GM18499 (cell line): Measurements from ENCODE around the gene CUX1.
"Not testable (repeated sequence)": the region's sequence is repeated elsewhere in the genome, so short reads cannot be mapped to it uniquely, and the experiment has no call there.

Experiments
- ATAC-seq: cut with Tn5 transposase; IDR thresholded peaks from one replicate; pipeline ENCODE4 v1.9.1; 2021; ENCODE audit warnings: moderate number of reproducible peaks; ENCODE audit not compliant: insufficient read depth, unreplicated experiment

The CUX1 gene

GRCh38 chr7:101798173-101798572, 19.3 kb upstream of the CUX1 start:
- not testable (repeated sequence) for ATAC-seq

DNA sequence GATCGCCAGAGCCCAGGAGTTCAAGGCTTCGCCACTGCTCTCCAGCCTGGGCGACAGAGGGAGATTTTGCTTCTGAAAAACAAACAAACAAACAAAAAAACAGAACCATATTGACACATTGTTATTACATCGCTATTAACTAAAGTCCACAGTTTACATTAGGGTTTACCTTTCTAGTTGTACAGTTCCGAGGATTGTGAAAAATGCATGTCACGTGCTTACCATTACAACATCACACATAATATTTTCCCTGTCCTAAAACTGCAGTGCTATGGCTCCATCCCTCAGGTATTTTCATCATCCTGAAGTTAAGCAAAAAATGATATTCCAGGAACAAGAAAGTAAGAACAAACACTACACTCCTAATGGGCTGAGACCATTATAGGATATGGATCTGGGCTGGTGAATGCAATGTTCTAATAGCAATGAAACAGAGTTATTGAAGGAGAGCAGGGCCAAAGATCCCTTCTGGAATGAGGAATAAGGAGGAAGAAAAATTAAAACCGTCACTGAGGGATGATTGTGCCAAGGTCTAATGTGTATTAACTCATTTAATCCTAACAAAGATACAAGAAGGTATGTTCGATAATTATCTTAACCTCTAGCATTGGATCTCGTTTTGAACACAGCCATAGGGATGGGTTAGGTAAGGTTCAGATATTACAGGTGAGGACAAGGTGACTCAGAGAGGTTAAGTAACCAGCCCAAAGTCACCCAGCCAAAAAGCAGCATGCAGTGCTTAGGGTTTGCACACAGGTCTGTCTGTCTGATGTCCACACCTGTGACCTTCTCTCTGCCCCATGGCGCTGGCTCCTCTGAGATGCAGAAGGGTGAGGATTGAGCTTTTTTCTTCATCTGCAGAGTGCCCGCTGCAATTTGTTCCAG, 14.0 kb upstream of the CUX1 start:
- ATAC-seq, result no peak

DNA sequence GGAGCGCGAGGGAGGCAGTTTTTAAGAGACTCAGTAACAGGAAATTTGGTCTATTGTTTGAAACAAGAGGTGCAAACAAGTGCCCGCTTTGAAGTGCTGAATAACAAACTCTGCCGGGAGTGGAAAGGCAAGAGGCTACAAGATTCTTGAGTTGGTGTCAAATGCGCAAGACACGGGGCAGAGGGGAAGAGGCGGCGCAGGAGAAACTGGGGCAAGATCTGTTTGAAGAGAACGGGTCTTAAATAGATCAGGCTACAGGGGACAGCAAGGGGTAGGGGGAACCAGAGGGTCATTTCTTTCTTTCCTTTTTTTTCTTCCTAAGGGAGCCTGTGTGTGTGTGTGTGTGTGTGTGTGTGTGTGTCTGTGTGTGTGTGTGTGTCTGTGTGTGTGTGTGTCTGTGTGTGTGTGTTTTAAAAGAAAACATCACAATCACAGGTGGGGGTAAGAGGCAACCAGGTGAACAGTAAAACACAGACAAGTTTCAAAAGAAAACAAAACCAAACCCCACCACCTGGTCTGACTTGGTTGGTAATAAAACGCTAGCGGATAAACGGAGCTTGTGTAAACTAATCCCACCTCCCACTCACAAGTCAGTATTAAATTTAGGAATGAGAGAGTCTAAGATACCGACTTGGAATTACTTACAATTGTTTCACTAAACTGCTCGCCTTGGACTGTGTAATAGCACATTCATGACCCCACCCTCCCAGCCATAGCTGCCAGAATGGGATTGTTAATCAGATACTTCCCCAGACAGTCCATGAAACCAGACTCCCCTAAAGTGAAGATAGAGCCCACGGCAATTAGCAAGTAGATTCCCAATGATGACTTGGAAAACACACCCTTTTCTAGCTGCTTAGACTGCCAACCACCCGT, 13.1 kb upstream of the CUX1 start:
- ATAC-seq, result no peak

- no peak for ATAC-seq
Observed at GRCh38 chr7:101804967-101805366, 12.5 kb upstream of the CUX1 start.

DNA sequence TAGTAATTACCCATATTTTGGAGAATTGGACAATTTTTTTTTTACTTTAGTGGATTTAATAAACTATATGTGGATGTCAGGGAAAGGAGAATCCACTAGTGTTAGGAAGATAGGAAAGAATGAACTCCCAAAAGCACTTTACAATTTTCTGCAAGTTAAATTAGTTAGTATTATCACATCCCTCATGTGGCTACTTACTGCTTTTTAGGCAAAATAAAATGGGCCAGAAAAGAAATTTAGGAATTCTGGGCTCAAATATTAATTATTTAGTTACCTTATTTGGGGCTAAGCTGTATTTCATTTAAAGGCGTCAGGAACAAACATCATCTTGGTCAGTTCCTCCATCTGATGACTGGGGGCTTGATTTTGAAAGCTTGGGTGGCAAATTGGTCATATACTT, 4.8 kb upstream of the CUX1 start:
- ATAC-seq, result no peak

GRCh38 chr7:101813402-101814019, 3.9 kb upstream of the CUX1 start:
- no peak for ATAC-seq

DNA sequence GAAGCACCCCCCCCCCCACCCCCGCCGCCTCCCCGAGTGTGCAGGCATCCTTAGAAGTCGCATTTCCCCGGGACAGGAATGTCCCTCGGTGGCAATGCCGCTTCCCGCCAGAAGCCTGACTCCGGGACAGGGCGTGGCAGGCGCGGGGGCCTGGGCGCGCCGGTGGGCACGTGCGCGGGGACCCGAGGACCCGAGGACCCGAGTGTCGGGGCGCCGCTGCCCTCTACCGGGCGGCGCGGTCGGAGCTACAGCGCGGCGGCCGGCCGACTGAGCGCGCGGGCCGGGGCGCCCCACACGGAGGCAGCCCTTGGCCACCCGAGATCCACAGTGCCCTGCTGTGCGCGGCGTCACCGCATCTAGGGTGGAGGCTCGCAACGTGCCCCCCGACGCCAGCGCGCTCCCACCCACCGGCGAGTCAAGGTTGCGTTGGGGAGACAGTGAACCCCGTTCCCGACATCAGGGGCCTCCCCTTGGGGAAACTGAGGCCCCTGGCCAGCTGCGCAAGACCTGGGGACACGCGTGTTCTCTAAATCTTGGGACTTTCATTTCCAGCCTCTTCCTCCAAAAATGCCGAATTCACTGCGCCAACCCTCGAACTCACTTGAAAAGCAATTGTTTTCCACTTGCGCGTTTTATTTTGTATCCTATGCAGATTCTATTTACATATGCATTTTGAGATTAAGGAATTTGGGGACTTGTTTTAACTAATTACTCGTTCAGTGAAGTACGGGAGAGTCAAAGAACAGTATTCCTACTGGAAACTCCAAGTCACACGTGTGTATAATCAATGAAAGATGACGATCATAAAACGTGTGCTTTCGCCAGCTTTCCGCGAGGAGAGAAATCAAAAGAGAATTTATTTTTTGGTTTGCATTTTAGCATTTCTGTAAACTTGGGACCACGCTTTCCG, 3.1 kb upstream of the CUX1 start:
- no peak for ATAC-seq

DNA sequence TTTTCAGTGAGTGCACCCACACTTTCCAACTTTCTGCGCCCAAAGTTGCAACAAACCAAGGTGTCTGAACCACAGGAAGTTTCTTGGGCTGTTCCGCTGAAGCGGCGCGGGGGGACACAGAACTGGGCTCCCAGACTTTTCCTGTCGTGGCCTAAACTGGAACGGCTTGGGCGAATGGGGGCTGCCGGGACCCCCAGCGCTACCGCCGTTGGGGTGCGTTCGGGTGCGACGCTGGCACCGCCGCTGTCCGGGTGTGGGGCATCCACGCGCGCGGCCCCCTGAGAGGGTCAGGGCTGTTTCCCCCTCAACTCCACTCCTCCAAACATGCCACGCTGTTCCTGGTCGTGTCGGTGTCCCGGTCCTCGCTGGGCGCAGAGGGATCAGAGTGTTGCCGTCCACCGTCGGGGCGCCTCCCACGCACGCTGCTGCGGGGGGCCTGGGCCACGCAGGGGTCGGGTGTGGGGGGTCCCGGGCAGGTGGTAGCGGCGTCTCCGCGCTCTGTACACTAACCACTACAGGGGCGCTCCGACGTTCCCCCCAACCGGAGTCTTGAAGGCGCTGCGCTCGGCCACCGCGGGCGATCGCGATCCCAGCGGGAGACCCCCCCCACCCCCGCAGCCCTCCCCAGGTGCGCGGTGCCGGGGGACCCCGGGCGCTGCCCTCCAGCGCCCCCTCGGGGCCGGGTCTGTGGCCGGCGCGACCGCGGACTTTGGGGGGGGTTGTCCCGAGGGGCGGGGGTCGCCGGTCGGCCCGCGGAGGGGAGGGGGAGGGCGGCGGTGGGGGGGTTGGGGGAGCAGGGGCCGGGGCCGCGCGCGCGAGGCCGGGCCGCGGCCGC, 2.2 kb upstream of the CUX1 start:
- ATAC-seq, result no peak

- no peak for ATAC-seq
Observed at GRCh38 chr7:101815826-101816594, 1.4 kb upstream of the CUX1 start.

GRCh38 chr7:101816595-101817470, 593 bp upstream of the CUX1 start:
- no peak for ATAC-seq

- ATAC-seq, result no peak
Observed at GRCh38 chr7:101818287-101819071, 1.1 kb downstream of the CUX1 start.

- no peak for ATAC-seq
Observed at GRCh38 chr7:101819183-101819582, 1.8 kb downstream of the CUX1 start.

DNA sequence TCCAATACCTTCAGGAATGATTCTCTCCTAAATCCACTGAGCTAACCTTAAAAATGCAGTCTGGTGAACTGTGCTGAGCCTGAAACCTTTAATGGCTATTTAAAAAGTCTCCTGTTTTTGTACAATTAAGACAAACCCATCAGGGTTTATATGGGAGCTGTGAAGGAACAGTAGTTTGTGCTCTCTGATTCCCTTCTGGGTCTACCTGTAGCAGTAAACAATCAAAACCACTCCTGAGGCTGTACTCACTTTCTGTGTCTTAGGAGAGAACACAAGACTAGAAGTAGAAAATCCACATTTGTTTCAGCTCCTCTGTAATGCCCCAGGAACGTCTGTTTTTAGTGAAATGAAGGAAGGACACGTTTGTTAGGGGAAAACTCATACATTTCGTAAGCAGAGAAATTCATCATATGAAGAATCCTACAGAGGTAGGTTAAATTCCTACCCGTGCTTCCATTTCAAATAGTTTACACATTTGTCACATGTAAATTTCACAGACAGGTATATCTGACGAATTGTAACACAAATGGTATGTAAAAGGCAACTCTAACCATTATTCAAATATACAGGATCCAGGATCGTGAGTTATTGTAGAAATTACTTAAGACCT, 2.6 kb downstream of the CUX1 start:
- no peak for ATAC-seq

DNA sequence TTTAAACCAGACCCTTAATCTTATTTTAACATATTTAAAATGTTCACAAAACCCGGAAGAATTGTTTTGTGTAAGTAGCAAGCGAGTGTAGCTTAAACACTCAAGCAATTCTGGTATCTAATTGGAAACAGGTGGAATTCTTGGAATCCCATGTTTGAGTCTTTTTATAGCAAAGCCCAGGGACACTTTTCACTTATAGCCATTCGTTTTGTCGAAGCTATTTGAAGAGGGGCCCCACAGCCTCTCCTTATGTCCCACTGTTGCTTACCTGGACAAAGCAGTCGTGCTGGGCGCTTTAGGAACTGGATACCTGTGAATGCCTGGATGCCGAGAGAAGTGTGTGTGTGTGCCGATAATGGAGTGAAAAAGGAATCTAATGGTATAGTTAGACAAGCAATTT, 3.3 kb downstream of the CUX1 start:
- ATAC-seq, result no peak

DNA sequence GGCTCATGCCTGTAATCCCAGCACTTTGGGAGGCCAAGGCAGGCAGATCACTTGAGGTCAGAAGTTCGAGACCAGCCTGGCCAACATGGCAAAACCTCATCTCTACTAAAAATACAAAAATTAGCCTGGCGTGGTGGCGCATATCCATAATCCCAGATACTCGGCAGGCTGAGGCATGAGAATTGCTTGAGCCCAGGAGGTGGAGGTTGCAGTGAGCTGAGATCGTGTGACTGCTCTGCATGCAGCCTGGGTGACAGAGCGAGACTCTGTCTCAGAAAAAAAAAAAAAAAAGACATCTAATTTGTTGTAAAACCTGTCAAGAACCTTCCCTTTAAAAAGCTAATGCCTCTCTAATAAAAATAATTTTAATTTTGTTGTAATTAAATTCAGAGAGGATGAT, 5.2 kb downstream of the CUX1 start:
- ATAC-seq, result not testable (repeated sequence)

- no peak for ATAC-seq
Observed at GRCh38 chr7:101823096-101823495, 5.7 kb downstream of the CUX1 start.
